Aorta (tissue), 5 donors: ENCODE data around the gene FCN1. TPM values are rescaled to one million over a fixed set of nuclear protein-coding genes. Genes with fewer than 3 reads are reported as not detected.

Source experiments
- ATAC-seq: fragments of 200-7000 bp; cut with Tn5 transposase; one replicate; pipeline ENCODE4 v1.9.1; 2022; ENCODE audit warnings: moderate library complexity; ENCODE audit not compliant: low FRiP score
- DNase-seq, 2 donors: peaks; one replicate each; pipeline ENCODE4 v3.0.0-alpha.2; 2020
- H3K27ac ChIP-seq, 2 donors: one replicate each; pipeline ENCODE4 v1.5.1; 2013; ENCODE audit warnings: low read length in 2 of 2, mild to moderate bottlenecking in 2 of 2, moderate library complexity in 2 of 2, control low read depth in 1 of 2, inconsistent platforms in 1 of 2, low read depth in 1 of 2
- H3K27me3 ChIP-seq, 2 donors: one replicate each; pipeline ENCODE4 v1.6.1; 2013; ENCODE audit warnings: control low read depth in 1 of 2, low read length in 1 of 2, mild to moderate bottlenecking in 1 of 2, moderate library complexity in 1 of 2; ENCODE audit not compliant: insufficient read depth in 2 of 2, control insufficient read depth in 1 of 2
- H3K36me3 ChIP-seq, 2 donors: one replicate each; pipeline ENCODE4 v1.6.1; 2013; ENCODE audit warnings: control low read depth in 1 of 2, low read length in 1 of 2, mild to moderate bottlenecking in 1 of 2; ENCODE audit not compliant: insufficient read depth in 2 of 2, control insufficient read depth in 1 of 2
- H3K4me1 ChIP-seq, 2 donors: one replicate each; pipeline ENCODE4 v1.6.1; 2013; ENCODE audit warnings: low read length in 2 of 2, control low read depth in 1 of 2, mild to moderate bottlenecking in 1 of 2, moderate library complexity in 1 of 2; ENCODE audit not compliant: insufficient read depth in 2 of 2, control insufficient read depth in 1 of 2
- H3K4me3 ChIP-seq, 2 donors: one replicate each; pipeline ENCODE4 v1.5.1; 2013; ENCODE audit warnings: low read length in 2 of 2, control low read depth in 1 of 2, mild to moderate bottlenecking in 1 of 2
- H3K9me3 ChIP-seq: one replicate; pipeline ENCODE4 v1.6.1; 2013; ENCODE audit warnings: mild to moderate bottlenecking, low read length; ENCODE audit not compliant: control insufficient read depth
- WGBS, 2 donors: extraction: QIAGEN DNeasy Blood & Tissue Kit; methylation state at CpG; one replicate each; pipeline ENCODE4 v1.1.7; 2013; 5-methylcytosine and 5-hydroxymethylcytosine counted together
- intact Hi-C, 2 donors: fragments of 100-400 bp; cut with DNase I; formaldehyde crosslinking; loops; one replicate each; pipeline versions ENCODE4 v1.14.2 to v1.15.0; 2022
- polyA plus RNA-seq, 2 donors: library from polyadenylated mRNA; stranded (reverse); fragments of 200-250 nt; gene quantifications; one replicate each; pipeline ENCODE4 v1.2.3, GENCODE V29; 2013
- total RNA-seq, 2 donors: library from RNA; stranded (reverse); fragmentation: NEBNext Ultra II Directional; extraction: Animal tissue kit (Norgen Biotek cat#: 25700); gene quantifications; one replicate each; pipeline ENCODE4 v1.2.1, GENCODE V29; 2021
- donor health status: healthy with polysubstance abuse.
- donor health status: Bipolar disorder and iron deficiency.
- donor health status: DM: no; HTN: no; CAD: no.
- donor health status: DM: no; HTN: no; CAD: no.
- donor health status: DM: yes; HTN: yes; CAD: no.

FCN1 gene
- total and polyA plus RNA-seq, 4 donors = 0.97 to 14.4 (median 6.0) TPM

GRCh38 chr9:134899818-134900217 is 17.9 kb downstream of the FCN1 start:
- 90 to 100% methylated on average over 1 of the region's 1 CpG for WGBS, 2 donors
- Histone ChIP-seq H3K27ac (no peak overlapping the region), H3K36me3 (no peaks in the 10 kb centered on the region), H3K4me3 (no peak overlapping the region), H3K4me1 (no peaks in the 10 kb centered on the region), H3K27me3 (no peaks in the 10 kb centered on the region), H3K9me3 (peaks cover 4% of the 10 kb centered on the region)
- intact Hi-C loops = no loop called here
- DNase-seq (no peak), ATAC-seq (no peak)

GRCh38 chr9:134899168-134899567 is 18.5 kb downstream of the FCN1 start:
- intact Hi-C loops = no loop called here
- Histone ChIP-seq H3K27ac (no peak overlapping the region), H3K9me3 (peaks cover 4% of the 10 kb centered on the region), H3K27me3 (no peaks in the 10 kb centered on the region), H3K4me1 (no peaks in the 10 kb centered on the region), H3K36me3 (no peaks in the 10 kb centered on the region), H3K4me3 (no peak overlapping the region)
- WGBS, 2 donors = 74 to 81% methylated on average over 3 of the region's 3 CpGs
- DNase-seq = no peak
- ATAC-seq = no peak

- DNase-seq = no peak
- H3K27ac ChIP-seq = no peak overlapping the region
- 42 to 48% methylated on average over 2 of the region's 2 CpGs for WGBS, 2 donors
Observed at GRCh38 chr9:134898319-134898718, 19.4 kb downstream of the FCN1 start.

GRCh38 chr9:134897584-134898170 is 20.0 kb downstream of the FCN1 start:
- Histone ChIP-seq H3K9me3 (peaks cover 4% of the 10 kb centered on the region), H3K4me1 (no peaks in the 10 kb centered on the region), H3K36me3 (no peaks in the 10 kb centered on the region), H3K27ac (no peak overlapping the region), H3K4me3 (no peak overlapping the region), H3K27me3 (no peaks in the 10 kb centered on the region)
- ATAC-seq (no peak), DNase-seq (no peak)
- 64 to 66% methylated on average over 2 of the region's 2 CpGs for WGBS, 2 donors
- intact Hi-C loops = no loop called here

More at GRCh38 chr9:134898319-134898718, 19.4 kb downstream of the FCN1 start:
- Histone ChIP-seq H3K4me1 (no peaks in the 10 kb centered on the region), H3K36me3 (no peaks in the 10 kb centered on the region), H3K4me3 (no peak overlapping the region), H3K9me3 (peaks cover 4% of the 10 kb centered on the region), H3K27me3 (no peaks in the 10 kb centered on the region)
- ATAC-seq = no peak
- intact Hi-C loops = no loop called here

GRCh38 chr9:134896834-134897583 is 20.7 kb downstream of the FCN1 start:
- no peak for ATAC-seq
- peaks cover 4% of the 10 kb centered on the region for H3K9me3 ChIP-seq
- H3K27me3 ChIP-seq = no peaks in the 10 kb centered on the region
- WGBS, 2 donors = 91 to 93% methylated on average over 14 of the region's 14 CpGs
- peak in 1 of 2 donors; percentile 24 for DNase-seq
- intact Hi-C loops = no loop called here
- H3K4me3 ChIP-seq = no peak overlapping the region
- H3K36me3 ChIP-seq = no peaks in the 10 kb centered on the region
- no peak overlapping the region for H3K27ac ChIP-seq
- no peaks in the 10 kb centered on the region for H3K4me1 ChIP-seq

- no peak overlapping the region for H3K4me3 ChIP-seq
- no peak overlapping the region for H3K27ac ChIP-seq
- H3K36me3 ChIP-seq = no peaks in the 10 kb centered on the region
- DNase-seq (peak in 1 of 2 donors; percentile 70), ATAC-seq (peak; percentile 37)
- H3K27me3 ChIP-seq = no peaks in the 10 kb centered on the region
- WGBS, 2 donors = 57 to 58% methylated on average over 14 of the region's 14 CpGs
- H3K9me3 ChIP-seq = peaks cover 4% of the 10 kb centered on the region
- intact Hi-C loops = no loop called here
- H3K4me1 ChIP-seq = no peaks in the 10 kb centered on the region
Observed at GRCh38 chr9:134895908-134896833, 21.5 kb downstream of the FCN1 start.

GRCh38 chr9:134895567-134895907 is 22.2 kb downstream of the FCN1 start:
- DNase-seq (no peak), ATAC-seq (no peak)
- Histone ChIP-seq H3K4me3 (no peak overlapping the region), H3K4me1 (no peaks in the 10 kb centered on the region), H3K27me3 (no peaks in the 10 kb centered on the region), H3K9me3 (peaks cover 4% of the 10 kb centered on the region), H3K36me3 (no peaks in the 10 kb centered on the region), H3K27ac (no peak overlapping the region)
- WGBS, 2 donors = 44 to 45% methylated on average over 2 of the region's 2 CpGs
- intact Hi-C loops = no loop called here

- H3K4me1 ChIP-seq = no peaks in the 10 kb centered on the region
- H3K36me3 ChIP-seq = no peaks in the 10 kb centered on the region
- ATAC-seq (no peak), DNase-seq (peak in 1 of 2 donors; percentile 17)
- H3K27me3 ChIP-seq = no peaks in the 10 kb centered on the region
- intact Hi-C loops = no loop called here
- no peak overlapping the region for H3K4me3 ChIP-seq
- H3K27ac ChIP-seq = no peak overlapping the region
- 34 to 35% methylated on average over 3 of the region's 3 CpGs for WGBS, 2 donors
- peaks cover 4% of the 10 kb centered on the region for H3K9me3 ChIP-seq
Observed at GRCh38 chr9:134895097-134895496, 22.6 kb downstream of the FCN1 start.
